DOHH2 (cell line): ENCODE measurements around the gene TFF2.

ENCODE experiments used
- H3F3A ChIP-seq: fragments of 200-600 bp; sonication (generic), shearing (Covaris generic); 2 replicates; pipeline ENCODE4 v1.6.0; 2016; ENCODE audit warnings: antibody characterized with exemption, mild to moderate bottlenecking; ENCODE audit not compliant: control insufficient read depth, insufficient read depth
- H3K27ac ChIP-seq: fragments of 200-600 bp; sonication (generic); 2 replicates; pipeline ENCODE4 v1.5.1; 2014; ENCODE audit warnings: low read depth, mild to moderate bottlenecking, low read length, moderate library complexity
- H3K27me3 ChIP-seq: fragments of 200-600 bp; sonication (generic); 2 replicates; pipeline ENCODE4 v1.6.1; 2014; ENCODE audit warnings: mild to moderate bottlenecking, low read length, mixed read lengths; ENCODE audit not compliant: control insufficient read depth
- H3K36me3 ChIP-seq: fragments of 200-600 bp; sonication (generic); 2 replicates; pipeline ENCODE4 v1.6.1; 2014; ENCODE audit warnings: mild to moderate bottlenecking, low read length, moderate library complexity, mixed read lengths; ENCODE audit not compliant: control insufficient read depth
- H3K4me1 ChIP-seq: fragments of 200-600 bp; sonication (generic); 2 replicates; pipeline ENCODE4 v1.6.1; 2014; ENCODE audit warnings: mild to moderate bottlenecking, low read length, mixed read lengths; ENCODE audit not compliant: control insufficient read depth
- H3K4me2 ChIP-seq: fragments of 200-600 bp; sonication (generic); 2 replicates; pipeline ENCODE4 v1.6.0; 2014; ENCODE audit warnings: mild to moderate bottlenecking, low read length, moderate library complexity
- H3K4me3 ChIP-seq: fragments of 200-600 bp; sonication (generic); 2 replicates; pipeline ENCODE4 v1.5.1; 2014; ENCODE audit warnings: mild to moderate bottlenecking, low read length, mixed read lengths
- H3K79me2 ChIP-seq: fragments of 200-600 bp; sonication (generic); 2 replicates; pipeline ENCODE4 v1.6.1; 2014; ENCODE audit warnings: mild to moderate bottlenecking, low read length, mixed read lengths; ENCODE audit not compliant: control insufficient read depth
- H3K9me2 ChIP-seq: fragments of 200-600 bp; sonication (generic); replicated peaks from 2 replicates; pipeline ENCODE4 v1.6.1; 2014; ENCODE audit warnings: mild to moderate bottlenecking, low read length, mixed read lengths; ENCODE audit not compliant: control insufficient read depth
- H3K9me3 ChIP-seq: fragments of 200-600 bp; sonication (generic); 2 replicates; pipeline ENCODE4 v1.6.1; 2014; ENCODE audit warnings: antibody characterized with exemption, low read length, mixed read lengths; ENCODE audit not compliant: control insufficient read depth, insufficient read depth
- H4K20me1 ChIP-seq: fragments of 200-600 bp; sonication (generic); 2 replicates; pipeline ENCODE4 v1.6.0; 2014; ENCODE audit warnings: low read depth, mild to moderate bottlenecking, antibody characterized with exemption, low read length, moderate library complexity; ENCODE audit not compliant: control insufficient read depth, insufficient read depth
- EZH2phosphoT487 ChIP-seq: fragments of 200-600 bp; sonication (generic); IDR thresholded peaks from 2 replicates; pipeline ENCODE4 v1.6.1; 2017; ENCODE audit warnings: borderline replicate concordance, mild to moderate bottlenecking, antibody characterized with exemption, low read length, moderate library complexity, mixed read lengths
- TF ChIP-seq, protein P1 (sequence below): fragments of 200-600 bp; sonication (generic); IDR thresholded peaks from one replicate; pipeline ENCODE4 v1.5.1; 2014; ENCODE audit warnings: antibody characterized with exemption, mild to moderate bottlenecking, low read depth, low read length; ENCODE audit not compliant: poor library complexity, severe bottlenecking

Gene TFF2

DNA sequence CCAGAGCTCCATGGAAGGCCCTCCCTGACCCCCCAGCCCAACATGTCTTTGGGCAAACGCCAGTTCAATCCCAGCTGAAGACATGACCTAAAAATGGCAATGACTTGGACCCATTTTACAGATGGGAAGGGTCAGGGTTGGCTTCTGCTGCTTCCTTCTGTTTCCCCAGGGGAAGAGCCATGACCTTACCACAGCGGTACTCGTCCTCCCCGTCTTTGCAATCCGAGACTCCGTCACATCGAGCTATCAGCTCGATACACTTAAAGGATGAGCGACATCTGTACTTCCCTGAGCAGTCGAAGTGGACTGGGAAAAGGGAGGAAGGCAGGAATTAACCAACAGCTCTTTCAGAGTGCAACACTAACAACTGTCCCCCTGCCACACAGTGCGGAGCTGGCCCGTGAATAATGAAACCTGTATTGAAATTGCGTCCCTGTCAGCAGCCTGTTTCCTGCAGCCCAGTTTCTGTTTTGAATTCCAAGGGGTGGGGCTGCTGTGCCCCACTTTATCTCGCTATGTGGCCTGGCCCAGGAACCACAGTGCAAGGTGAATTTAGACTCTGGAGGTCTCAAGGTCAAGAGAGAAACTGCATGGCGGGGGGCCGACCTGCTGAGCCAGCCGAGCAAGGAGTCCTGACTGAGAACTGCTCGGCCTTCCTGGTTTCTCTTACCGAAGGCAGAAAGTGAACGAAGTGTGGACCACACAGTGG, 38.1 kb upstream of the TFF2 start:
- H3K27me3 ChIP-seq: peaks cover 45% of the 10 kb centered on the region
- H3F3A ChIP-seq: no peaks in the 10 kb centered on the region
- H3K27ac ChIP-seq: no peak overlapping the region
- no peak for TF ChIP-seq EZH2phosphoT487
- TF ChIP-seq, protein P1, sequence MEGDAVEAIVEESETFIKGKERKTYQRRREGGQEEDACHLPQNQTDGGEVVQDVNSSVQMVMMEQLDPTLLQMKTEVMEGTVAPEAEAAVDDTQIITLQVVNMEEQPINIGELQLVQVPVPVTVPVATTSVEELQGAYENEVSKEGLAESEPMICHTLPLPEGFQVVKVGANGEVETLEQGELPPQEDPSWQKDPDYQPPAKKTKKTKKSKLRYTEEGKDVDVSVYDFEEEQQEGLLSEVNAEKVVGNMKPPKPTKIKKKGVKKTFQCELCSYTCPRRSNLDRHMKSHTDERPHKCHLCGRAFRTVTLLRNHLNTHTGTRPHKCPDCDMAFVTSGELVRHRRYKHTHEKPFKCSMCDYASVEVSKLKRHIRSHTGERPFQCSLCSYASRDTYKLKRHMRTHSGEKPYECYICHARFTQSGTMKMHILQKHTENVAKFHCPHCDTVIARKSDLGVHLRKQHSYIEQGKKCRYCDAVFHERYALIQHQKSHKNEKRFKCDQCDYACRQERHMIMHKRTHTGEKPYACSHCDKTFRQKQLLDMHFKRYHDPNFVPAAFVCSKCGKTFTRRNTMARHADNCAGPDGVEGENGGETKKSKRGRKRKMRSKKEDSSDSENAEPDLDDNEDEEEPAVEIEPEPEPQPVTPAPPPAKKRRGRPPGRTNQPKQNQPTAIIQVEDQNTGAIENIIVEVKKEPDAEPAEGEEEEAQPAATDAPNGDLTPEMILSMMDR: no peak
- no peak overlapping the region for H3K4me2 ChIP-seq
- H4K20me1 ChIP-seq: no peaks in the 10 kb centered on the region
- H3K79me2 ChIP-seq: no peaks in the 10 kb centered on the region
- H3K9me2 ChIP-seq: no peaks in the 10 kb centered on the region
- no peaks in the 10 kb centered on the region for H3K9me3 ChIP-seq
- no peaks in the 10 kb centered on the region for H3K36me3 ChIP-seq
- no peak overlapping the region for H3K4me3 ChIP-seq
- H3K4me1 ChIP-seq: peaks cover 29% of the 10 kb centered on the region

DNA sequence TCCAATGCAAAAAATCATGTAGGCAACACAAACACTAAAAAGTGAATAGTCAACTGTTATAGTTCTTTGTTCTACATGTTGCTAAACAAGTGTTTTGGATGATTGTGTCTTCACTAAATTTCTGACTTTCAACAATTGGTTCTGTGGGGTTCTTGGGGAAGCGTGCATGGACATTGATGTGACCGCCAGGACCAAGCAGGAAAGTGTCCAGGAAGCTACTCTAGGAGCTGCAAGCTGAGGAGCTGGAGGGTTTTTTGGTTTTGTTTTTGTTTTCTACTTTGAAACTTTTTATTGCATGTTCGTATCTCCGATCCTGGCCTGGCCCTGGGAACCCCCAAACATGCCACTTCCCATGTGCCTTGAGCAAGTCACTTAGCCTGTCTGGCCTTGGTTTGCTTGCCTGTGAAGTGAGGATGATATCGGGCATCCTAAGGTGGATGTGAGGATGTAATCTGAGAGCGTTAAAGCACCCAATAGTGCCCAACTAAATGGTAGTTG, 37.1 kb upstream of the TFF2 start:
- Histone ChIP-seq H3K4me1 (peaks cover 22% of the 10 kb centered on the region), H3K27me3 (peaks cover 41% of the 10 kb centered on the region), H3K9me2 (no peaks in the 10 kb centered on the region), H3K79me2 (no peaks in the 10 kb centered on the region), H3K27ac (no peak overlapping the region), H3K9me3 (no peaks in the 10 kb centered on the region), H3F3A (no peaks in the 10 kb centered on the region), H3K4me2 (no peak overlapping the region), H4K20me1 (no peaks in the 10 kb centered on the region), H3K4me3 (no peak overlapping the region), H3K36me3 (no peaks in the 10 kb centered on the region)
- no peak for TF ChIP-seq EZH2phosphoT487
- TF ChIP-seq, protein P1: no peak

DNA sequence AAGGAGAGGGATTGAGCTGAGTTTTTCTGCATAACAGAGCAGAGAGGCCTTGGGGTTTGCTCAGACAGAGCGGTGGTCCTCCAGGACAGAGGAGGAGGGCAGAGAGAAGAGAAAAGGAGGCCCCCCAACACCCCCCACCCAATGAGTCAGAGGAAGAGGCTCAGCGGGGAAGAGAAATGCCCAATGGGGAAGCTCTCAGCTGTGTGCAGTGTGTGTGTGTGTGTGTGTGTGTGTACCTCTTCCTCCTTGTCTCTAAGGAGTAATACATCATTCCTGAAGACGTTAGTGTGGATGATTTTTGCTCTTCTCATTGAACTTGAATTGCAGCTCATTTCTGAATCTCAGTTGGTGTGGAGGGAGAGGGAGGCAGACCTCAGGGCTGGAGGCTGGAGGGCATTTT, 36.4 kb upstream of the TFF2 start:
- no peaks in the 10 kb centered on the region for H3K9me3 ChIP-seq
- no peak overlapping the region for H3K4me2 ChIP-seq
- TF ChIP-seq, protein P1: no peak
- no peak for TF ChIP-seq EZH2phosphoT487
- no peaks in the 10 kb centered on the region for H4K20me1 ChIP-seq
- H3K27ac ChIP-seq: no peak overlapping the region
- H3F3A ChIP-seq: no peaks in the 10 kb centered on the region
- peaks cover 36% of the 10 kb centered on the region for H3K27me3 ChIP-seq
- H3K9me2 ChIP-seq: no peaks in the 10 kb centered on the region
- no peaks in the 10 kb centered on the region for H3K36me3 ChIP-seq
- no peaks in the 10 kb centered on the region for H3K79me2 ChIP-seq
- H3K4me1 ChIP-seq: peaks cover 15% of the 10 kb centered on the region
- H3K4me3 ChIP-seq: no peak overlapping the region
